ENCODE results near the gene PCDH9. TPM values are rescaled to one million over a fixed set of nuclear protein-coding genes. Genes with fewer than 3 reads are reported as not detected.

PCDH9 gene
- total and polyA plus RNA-seq, 10 of the 15 experiments (the other 5 are each of a cell fraction or from before 2014, with no cell fraction given): 0.02 to 2.3 (median 0.05) TPM; not detected in 1

DNA sequence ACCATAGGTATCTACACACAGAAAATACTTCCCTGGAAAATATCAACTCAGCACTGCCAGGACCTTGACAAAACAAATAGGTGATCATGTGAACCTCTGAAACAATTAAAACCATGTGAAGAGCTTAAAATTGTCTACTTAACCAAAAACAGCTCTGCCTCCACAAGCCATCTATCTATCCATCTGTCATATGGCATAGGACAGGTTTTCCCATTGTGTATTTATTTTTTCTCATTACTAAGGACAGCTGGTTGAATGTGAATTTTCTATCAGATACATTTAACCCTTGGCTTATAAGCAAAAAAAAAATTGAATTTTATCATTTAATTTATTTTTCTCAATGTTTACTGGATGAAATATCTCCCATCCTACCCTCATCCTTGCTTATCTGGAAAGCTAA, 279.5 kb downstream of the PCDH9 start:
- no peak for DNase-seq (ENCODE audit: low read depth, low spot score)
- Histone ChIP-seq H3K9ac (ENCODE audit: control insufficient read depth, insufficient read depth, low read length) (no peak overlapping the region), H4K20me1 (ENCODE audit: control insufficient read depth, insufficient read depth) (no peaks in the 10 kb centered on the region), H3K4me2 (ENCODE audit: control insufficient read depth, insufficient read depth) (no peak overlapping the region), H2AFZ (ENCODE audit: control insufficient read depth, low read depth, low read length) (no peak overlapping the region), H3K36me3 (ENCODE audit: control insufficient read depth in 2 of 2, insufficient read depth in 2 of 2, low read length in 1 of 2) (no peaks in the 10 kb centered on the region), H3K4me3 (no peak overlapping the region), H3K9me3 (replicated peaks; ENCODE audit: control insufficient read depth, insufficient read depth, low read length) (no peaks in the 10 kb centered on the region; the same call in 2 of the 3 replicates), H3K27ac (ENCODE audit: control insufficient read depth, insufficient read depth) (no peak overlapping the region), H3K4me1 (ENCODE audit: control insufficient read depth, insufficient read depth, low read length) (no peaks in the 10 kb centered on the region), H3K79me2 (ENCODE audit: control insufficient read depth, insufficient read depth, low read length) (no peaks in the 10 kb centered on the region), H3K27me3 (replicated peaks in 1 of 2; ENCODE audit: control insufficient read depth in 2 of 2, insufficient read depth in 2 of 2, low read length in 1 of 2) (no peaks in the 10 kb centered on the region)
- intact Hi-C loops (cut with micrococcal nuclease; ENCODE audit: unreplicated experiment) (no loop called here), in situ Hi-C loops (cut with MboI) (no loop called here)
- RAD21 ChIA-PET (ENCODE audit: unreplicated experiment): interaction anchor here (1.0 to 1.3 kb wide), 2 partner anchors 15 to 34 kb away, joined by 3 read pairs; no protein-coding TSS in a partner anchor
- no TSS peak for BruUV-seq (replicated peaks)
- no peak for ATAC-seq
- SMC1A ChIA-PET (ENCODE audit: uncharacterized antibody, unreplicated experiment): interaction anchor here (0.9 to 1.4 kb wide), 4 partner anchors 9 to 31 kb away, joined by 3 to 4 read pairs (median 3); no protein-coding TSS in a partner anchor
- POLR2A ChIA-PET: no interaction called here
- CTCF ChIA-PET: interaction anchor here (0.9 to 1.1 kb wide), 2 partner anchors 107 to 114 kb away, joined by 3 read pairs; no protein-coding TSS in a partner anchor
- FAIRE-seq: no peak
- TF ChIP-seq FOXK2 (IDR thresholded peaks at IDR 0.05): no peak
- TF ChIP-seq, protein P1, sequence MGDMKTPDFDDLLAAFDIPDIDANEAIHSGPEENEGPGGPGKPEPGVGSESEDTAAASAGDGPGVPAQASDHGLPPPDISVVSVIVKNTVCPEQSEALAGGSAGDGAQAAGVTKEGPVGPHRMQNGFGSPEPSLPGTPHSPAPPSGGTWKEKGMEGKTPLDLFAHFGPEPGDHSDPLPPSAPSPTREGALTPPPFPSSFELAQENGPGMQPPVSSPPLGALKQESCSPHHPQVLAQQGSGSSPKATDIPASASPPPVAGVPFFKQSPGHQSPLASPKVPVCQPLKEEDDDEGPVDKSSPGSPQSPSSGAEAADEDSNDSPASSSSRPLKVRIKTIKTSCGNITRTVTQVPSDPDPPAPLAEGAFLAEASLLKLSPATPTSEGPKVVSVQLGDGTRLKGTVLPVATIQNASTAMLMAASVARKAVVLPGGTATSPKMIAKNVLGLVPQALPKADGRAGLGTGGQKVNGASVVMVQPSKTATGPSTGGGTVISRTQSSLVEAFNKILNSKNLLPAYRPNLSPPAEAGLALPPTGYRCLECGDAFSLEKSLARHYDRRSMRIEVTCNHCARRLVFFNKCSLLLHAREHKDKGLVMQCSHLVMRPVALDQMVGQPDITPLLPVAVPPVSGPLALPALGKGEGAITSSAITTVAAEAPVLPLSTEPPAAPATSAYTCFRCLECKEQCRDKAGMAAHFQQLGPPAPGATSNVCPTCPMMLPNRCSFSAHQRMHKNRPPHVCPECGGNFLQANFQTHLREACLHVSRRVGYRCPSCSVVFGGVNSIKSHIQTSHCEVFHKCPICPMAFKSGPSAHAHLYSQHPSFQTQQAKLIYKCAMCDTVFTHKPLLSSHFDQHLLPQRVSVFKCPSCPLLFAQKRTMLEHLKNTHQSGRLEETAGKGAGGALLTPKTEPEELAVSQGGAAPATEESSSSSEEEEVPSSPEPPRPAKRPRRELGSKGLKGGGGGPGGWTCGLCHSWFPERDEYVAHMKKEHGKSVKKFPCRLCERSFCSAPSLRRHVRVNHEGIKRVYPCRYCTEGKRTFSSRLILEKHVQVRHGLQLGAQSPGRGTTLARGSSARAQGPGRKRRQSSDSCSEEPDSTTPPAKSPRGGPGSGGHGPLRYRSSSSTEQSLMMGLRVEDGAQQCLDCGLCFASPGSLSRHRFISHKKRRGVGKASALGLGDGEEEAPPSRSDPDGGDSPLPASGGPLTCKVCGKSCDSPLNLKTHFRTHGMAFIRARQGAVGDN (IDR thresholded peaks at IDR 0.05): no peak
- no peak for TF ChIP-seq NFIC (IDR thresholded peaks at IDR 0.05; ENCODE audit: low read depth, low read length)
- TF ChIP-seq CBX3 (IDR thresholded peaks at IDR 0.05; ENCODE audit: borderline replicate concordance, low read depth): no peak
- no peak for TF ChIP-seq NFYB (IDR thresholded peaks at IDR 0.05; ENCODE audit: insufficient read depth, low read depth, low read length)
